IMR-90 (cell line): ENCODE results near the gene IL11RA. TPM values are rescaled to one million over a fixed set of nuclear protein-coding genes. Genes with fewer than 3 reads are reported as not detected.

ENCODE experiments used
- ATAC-seq: fragments of 200-7000 bp; cut with Tn5 transposase; 2 replicates; pipeline ENCODE4 v1.9.1; 2020; ENCODE audit warnings: low read depth, mild to moderate bottlenecking, moderate library complexity
- BruUV-seq: library from RNA; stranded (reverse); fragments of 400-500 nt; replicated peaks from 2 replicates; lab custom pipeline; 2021; lab: Mats Ljungman, UMichigan
- CTCF ChIA-PET: fragments of 300-600 bp; formaldehyde crosslinking; extraction: SDS; loops from one replicate; lab custom pipeline; 2021; ENCODE audit warnings: antibody characterized with exemption; lab: Yijun Ruan, JAX
- POLR2A ChIA-PET: fragments of 300-600 bp; sonication (Branson Sonifier 250); formaldehyde crosslinking; loops from one replicate; lab custom pipeline; 2022; ENCODE audit warnings: antibody characterized with exemption; ENCODE audit not compliant: unreplicated experiment; lab: Charles Lee
- DNase-seq: peaks from one replicate; pipeline ENCODE4 v3.0.0; 2013
- H2AFZ ChIP-seq: replicated peaks from 2 replicates; pipeline ENCODE3; 2013; ENCODE audit warnings: low read length, mild to moderate bottlenecking; ENCODE audit not compliant: poor library complexity
- H2AK5ac ChIP-seq: 2 replicates; pipeline ENCODE4 v1.6.1; 2013; ENCODE audit warnings: low read depth, low read length, inconsistent platforms
- H2AK9ac ChIP-seq: replicated peaks from 2 replicates; pipeline ENCODE3; 2013; ENCODE audit warnings: mild to moderate bottlenecking, low read depth, low read length, moderate library complexity; ENCODE audit not compliant: poor library complexity
- H2BK120ac ChIP-seq: 2 replicates; pipeline ENCODE4 v1.6.1; 2013; ENCODE audit warnings: low read depth, low read length, inconsistent platforms
- H2BK15ac ChIP-seq: 3 replicates; pipeline ENCODE4 v1.6.1; 2013; ENCODE audit warnings: low read depth, low read length, inconsistent platforms
- H2BK20ac ChIP-seq: 2 replicates; pipeline ENCODE4 v1.6.1; 2013; ENCODE audit warnings: low read depth, mild to moderate bottlenecking, inconsistent platforms, low read length, moderate library complexity
- H2BK5ac ChIP-seq: 2 replicates; pipeline ENCODE4 v1.6.1; 2013; ENCODE audit warnings: mild to moderate bottlenecking, low read depth, low read length, inconsistent platforms; ENCODE audit not compliant: poor library complexity, severe bottlenecking
- H3K14ac ChIP-seq: replicated peaks from 2 replicates; pipeline ENCODE4 v1.6.1; 2013; ENCODE audit warnings: low read depth, low read length, inconsistent platforms
- H3K18ac ChIP-seq: 2 replicates; pipeline ENCODE4 v1.6.1; 2013; ENCODE audit warnings: low read depth, low read length, control low read depth
- H3K23ac ChIP-seq: 2 replicates; pipeline ENCODE4 v1.6.1; 2013; ENCODE audit warnings: low read depth, low read length, inconsistent platforms
- H3K27ac ChIP-seq: 2 replicates; pipeline ENCODE4 v1.5.1; 2013; ENCODE audit warnings: mild to moderate bottlenecking, control low read depth, low read length; ENCODE audit not compliant: insufficient read depth
- H3K27me3 ChIP-seq: 2 replicates; pipeline ENCODE4 v1.6.1; 2013; ENCODE audit warnings: low read length; ENCODE audit not compliant: control insufficient read depth, insufficient read depth
- H3K36me3 ChIP-seq: 2 replicates; pipeline ENCODE4 v1.6.1; 2013; ENCODE audit warnings: low read length, mixed read lengths; ENCODE audit not compliant: control insufficient read depth, insufficient read depth
- H3K4ac ChIP-seq: 2 replicates; pipeline ENCODE4 v1.6.1; 2013; ENCODE audit warnings: low read depth, low read length, inconsistent platforms
- H3K4me1 ChIP-seq: 2 replicates; pipeline ENCODE4 v1.6.1; 2013; ENCODE audit warnings: low read length, mixed read lengths; ENCODE audit not compliant: control insufficient read depth, insufficient read depth
- H3K4me2 ChIP-seq: 2 replicates; pipeline ENCODE4 v1.6.1; 2013; ENCODE audit warnings: low read depth, mild to moderate bottlenecking, control low read depth, low read length, moderate library complexity
- H3K4me3 ChIP-seq: 2 replicates; pipeline ENCODE4 v1.5.1; 2013; ENCODE audit warnings: low read depth, mild to moderate bottlenecking, control low read depth, low read length, moderate library complexity; ENCODE audit not compliant: insufficient read depth
- H3K56ac ChIP-seq: 2 replicates; pipeline ENCODE4 v1.6.1; 2013; ENCODE audit warnings: low read length, inconsistent platforms; ENCODE audit not compliant: insufficient read depth; ENCODE audit errors: extremely low read depth
- H3K79me1 ChIP-seq, 2 experiments: 2 replicates each; pipeline ENCODE4 v1.6.1; 2013; ENCODE audit warnings: low read length in 2 of 2, inconsistent platforms in 1 of 2, low read depth in 1 of 2
- H3K9ac ChIP-seq: 2 replicates; pipeline ENCODE4 v1.6.1; 2013; ENCODE audit warnings: low read depth, low read length, control low read depth
- H3K9me1 ChIP-seq: 2 replicates; pipeline ENCODE4 v1.6.1; 2013; ENCODE audit warnings: low read length, inconsistent platforms; ENCODE audit not compliant: insufficient read depth
- H3K9me3 ChIP-seq: 2 replicates; pipeline ENCODE4 v1.6.1; 2013; ENCODE audit warnings: low read length; ENCODE audit not compliant: control insufficient read depth, insufficient read depth
- H4K20me1 ChIP-seq: 2 replicates; pipeline ENCODE4 v1.6.1; 2013; ENCODE audit warnings: low read length, inconsistent platforms; ENCODE audit not compliant: insufficient read depth
- H4K5ac ChIP-seq: 2 replicates; pipeline ENCODE4 v1.6.1; 2013; ENCODE audit warnings: mild to moderate bottlenecking, low read depth, low read length, control low read depth
- H4K8ac ChIP-seq, 2 experiments: 2 replicates each; pipeline ENCODE4 v1.6.1; 2013; ENCODE audit warnings: low read depth in 2 of 2, low read length in 2 of 2, control low read depth in 1 of 2, inconsistent platforms in 1 of 2
- H4K91ac ChIP-seq: 2 replicates; pipeline ENCODE4 v1.6.1; 2013; ENCODE audit warnings: low read depth, low read length, inconsistent platforms; ENCODE audit not compliant: insufficient read depth
- BHLHE40 ChIP-seq: fragments of 150-350 bp; IDR thresholded peaks from 2 replicates; pipeline ENCODE4 v1.6.1; 2016; ENCODE audit warnings: mild to moderate bottlenecking, low read depth, low read length
- CEBPB ChIP-seq: IDR thresholded peaks from 2 replicates; pipeline ENCODE4 v1.6.1; 2012; ENCODE audit warnings: low read depth, low read length, improper control_type of control experiment
- CHD1 ChIP-seq: IDR thresholded peaks from 2 replicates; pipeline ENCODE4 v1.6.1; 2012; ENCODE audit warnings: low read depth, low read length, improper control_type of control experiment
- CTCF ChIP-seq: conservative IDR thresholded peaks from 2 replicates; pipeline ENCODE4 v1.5.1; 2012; ENCODE audit warnings: mild to moderate bottlenecking, low read depth, low read length, improper control_type of control experiment
- FOS ChIP-seq: fragments of 150-350 bp; IDR thresholded peaks from 2 replicates; pipeline ENCODE4 v1.6.1; 2016; ENCODE audit warnings: low read depth, low read length
- MAFK ChIP-seq: IDR thresholded peaks from 2 replicates; pipeline ENCODE4 v1.6.1; 2012; ENCODE audit warnings: low read depth, low read length, improper control_type of control experiment
- MAZ ChIP-seq: IDR thresholded peaks from 2 replicates; pipeline ENCODE4 v1.6.1; 2012; ENCODE audit warnings: low read depth, mild to moderate bottlenecking, low read length, improper control_type of control experiment, moderate library complexity, borderline replicate concordance
- MXI1 ChIP-seq: IDR thresholded peaks from 2 replicates; pipeline ENCODE4 v1.6.1; 2012; ENCODE audit warnings: low read depth, mild to moderate bottlenecking, low read length, moderate library complexity, borderline replicate concordance
- NFE2L2 ChIP-seq: fragments of 150-350 bp; IDR thresholded peaks from 2 replicates; pipeline ENCODE4 v1.6.1; 2016; ENCODE audit warnings: low read depth, mild to moderate bottlenecking, low read length
- POLR2A ChIP-seq: IDR thresholded peaks from 2 replicates; pipeline ENCODE4 v1.6.1; 2012; ENCODE audit warnings: mild to moderate bottlenecking, low read depth, low read length
- RAD21 ChIP-seq: IDR thresholded peaks from 2 replicates; pipeline ENCODE4 v1.6.1; 2012; ENCODE audit warnings: low read length, improper control_type of control experiment
- RCOR1 ChIP-seq: IDR thresholded peaks from 2 replicates; pipeline ENCODE4 v1.6.1; 2012; ENCODE audit warnings: mild to moderate bottlenecking, low read length, improper control_type of control experiment; ENCODE audit not compliant: insufficient replicate concordance
- RFX5 ChIP-seq: IDR thresholded peaks from 2 replicates; pipeline ENCODE4 v1.8.0; 2012; ENCODE audit warnings: low read depth, mild to moderate bottlenecking, low read length, moderate library complexity
- SMC3 ChIP-seq: fragments of 150-350 bp; IDR thresholded peaks from 2 replicates; pipeline ENCODE4 v1.6.1; 2016; ENCODE audit warnings: low read depth, mild to moderate bottlenecking, antibody characterized with exemption, low read length, moderate library complexity
- WGBS, 2 experiments: methylation state at CpG; one replicate each; pipeline versions ENCODE4 v1.1.5 to v1.1.7; 2013; ENCODE audit warnings: missing lambda C conversion rate in 2 of 2; ENCODE audit not compliant: insufficient read length in 1 of 2; ENCODE audit errors: extremely low coverage in 2 of 2; 5-methylcytosine and 5-hydroxymethylcytosine counted together
- dilution Hi-C: fragments of 300-500 bp; cut with HindIII; formaldehyde crosslinking; loops from one replicate; pipeline ENCODE4 v1.14.3; 2018; ENCODE audit warnings: low sequenced_read_pairs; ENCODE audit not compliant: unreplicated experiment
- in situ Hi-C: fragments of 300-500 bp; cut with MboI; formaldehyde crosslinking; loops from 3 replicates; pipeline ENCODE4 v1.14.3; 2019; ENCODE audit warnings: low sequenced_read_pairs, inconsistent platforms, mixed read lengths
- intact Hi-C: fragments of 100-400 bp; cut with micrococcal nuclease; formaldehyde crosslinking; loops from 2 replicates; pipeline ENCODE4 v1.10.0; 2022
- polyA plus RNA-seq, 3 experiments: library from polyadenylated mRNA; depleted of rRNA; stranded (reverse); fragments of >200 nt; gene quantifications; 2 replicates each; pipeline ENCODE4 v1.2.3, GENCODE V29; 2012; ENCODE audit warnings: low replicate concordance in 1 of 3
- total RNA-seq: library from RNA; depleted of rRNA; stranded (reverse); fragments of >200 nt; gene quantifications from 2 replicates; pipeline ENCODE4 v1.2.3, GENCODE V29; 2012
- TF ChIP-seq, protein P1 (sequence below): fragments of 150-350 bp; IDR thresholded peaks from 2 replicates; pipeline ENCODE4 v1.6.1; 2017; ENCODE audit warnings: mild to moderate bottlenecking, antibody characterized with exemption, low read length, low read depth
- TF ChIP-seq, protein P2 (sequence below): fragments of 150-350 bp; IDR thresholded peaks from 2 replicates; pipeline ENCODE4 v1.6.1; 2016; ENCODE audit warnings: low read depth, mild to moderate bottlenecking, low read length, moderate library complexity, borderline replicate concordance

IL11RA gene
- total and polyA plus RNA-seq, 2 of the 4 experiments (the other 2 are of a cell fraction), result 8.2 to 15.9 TPM

- BruUV-seq, result no TSS peak
- H3K9ac ChIP-seq, result peak overlapping the region; percentile 86
- ATAC-seq (no peak), DNase-seq (no peak)
- peak overlapping the region; percentile 55 for H3K14ac ChIP-seq
- H3K56ac ChIP-seq, result no peak overlapping the region
- ChIA-PET CTCF (no interaction called here), POLR2A (no interaction called here)
- H2AFZ ChIP-seq, result peak overlapping the region; percentile 99
- dilution Hi-C loops (no loop called here), in situ Hi-C loops (no loop called here), intact Hi-C loops (loop anchor here (2.0 kb wide), 1 partner anchor 55 kb away; no protein-coding TSS in a partner anchor)
- H3K4ac ChIP-seq, result peak overlapping the region; percentile 73; the same call in 1 of the 2 replicates
- peaks cover 25% of the 10 kb centered on the region for H3K9me1 ChIP-seq
- no peak overlapping the region for H2BK120ac ChIP-seq
- no peak for TF ChIP-seq POLR2A
- no peak for TF ChIP-seq CTCF
- TF ChIP-seq, protein P1, sequence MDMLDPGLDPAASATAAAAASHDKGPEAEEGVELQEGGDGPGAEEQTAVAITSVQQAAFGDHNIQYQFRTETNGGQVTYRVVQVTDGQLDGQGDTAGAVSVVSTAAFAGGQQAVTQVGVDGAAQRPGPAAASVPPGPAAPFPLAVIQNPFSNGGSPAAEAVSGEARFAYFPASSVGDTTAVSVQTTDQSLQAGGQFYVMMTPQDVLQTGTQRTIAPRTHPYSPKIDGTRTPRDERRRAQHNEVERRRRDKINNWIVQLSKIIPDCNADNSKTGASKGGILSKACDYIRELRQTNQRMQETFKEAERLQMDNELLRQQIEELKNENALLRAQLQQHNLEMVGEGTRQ, result no peak
- no peak for TF ChIP-seq BHLHE40
- no peak for TF ChIP-seq NFE2L2
- no peak for TF ChIP-seq RFX5
- no peak for TF ChIP-seq MXI1
- TF ChIP-seq CHD1, result no peak
- TF ChIP-seq RAD21, result no peak
- no peak for TF ChIP-seq SMC3
- TF ChIP-seq FOS, result no peak
- TF ChIP-seq RCOR1, result no peak
- TF ChIP-seq, protein P2, sequence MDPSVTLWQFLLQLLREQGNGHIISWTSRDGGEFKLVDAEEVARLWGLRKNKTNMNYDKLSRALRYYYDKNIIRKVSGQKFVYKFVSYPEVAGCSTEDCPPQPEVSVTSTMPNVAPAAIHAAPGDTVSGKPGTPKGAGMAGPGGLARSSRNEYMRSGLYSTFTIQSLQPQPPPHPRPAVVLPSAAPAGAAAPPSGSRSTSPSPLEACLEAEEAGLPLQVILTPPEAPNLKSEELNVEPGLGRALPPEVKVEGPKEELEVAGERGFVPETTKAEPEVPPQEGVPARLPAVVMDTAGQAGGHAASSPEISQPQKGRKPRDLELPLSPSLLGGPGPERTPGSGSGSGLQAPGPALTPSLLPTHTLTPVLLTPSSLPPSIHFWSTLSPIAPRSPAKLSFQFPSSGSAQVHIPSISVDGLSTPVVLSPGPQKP, result no peak
- TF ChIP-seq MAZ, result no peak
- no peak for TF ChIP-seq CEBPB
- TF ChIP-seq MAFK, result no peak
- H4K8ac ChIP-seq, result peak overlapping the region; percentile 80 to 85; a peak in 2 of 4 replicates
- peaks cover 15 to 41% of the 10 kb centered on the region in 2 experiments for H3K79me1 ChIP-seq
- H3K4me3 ChIP-seq, result peak overlapping the region; percentile 76
- peak overlapping the region; percentile 89 for H3K4me2 ChIP-seq
- no peaks in the 10 kb centered on the region for H3K27me3 ChIP-seq
- peaks cover 24% of the 10 kb centered on the region for H3K4me1 ChIP-seq
- H2AK9ac ChIP-seq, result peak overlapping the region; percentile 93
- H4K91ac ChIP-seq, result 0 out of 2 replicates have a peak overlapping the region, but pooled peaks have one; percentile 7
- H4K5ac ChIP-seq, result no peak overlapping the region
- H3K9me3 ChIP-seq, result no peaks in the 10 kb centered on the region
- H3K23ac ChIP-seq, result peak overlapping the region; percentile 37; the same call in 1 of the 2 replicates
- H3K36me3 ChIP-seq, result peaks cover 16% of the 10 kb centered on the region
- H2BK15ac ChIP-seq, result no peak overlapping the region
- H2BK20ac ChIP-seq, result no peak overlapping the region
- peak overlapping the region; percentile 82; the same call in 1 of the 2 replicates for H3K27ac ChIP-seq
- 67% methylated on average over 2 of the region's 10 CpGs; no CpG with 5 or more reads in 1 of the 2 experiments for WGBS, 2 experiments
- no peak overlapping the region for H2BK5ac ChIP-seq
- peak overlapping the region; percentile 29; the same call in 1 of the 2 replicates for H2AK5ac ChIP-seq
- H3K18ac ChIP-seq, result no peak overlapping the region
- no peaks in the 10 kb centered on the region for H4K20me1 ChIP-seq
These were observed 4.3 kb upstream of the IL11RA start for GRCh38 chr9:34647651-34648050.
